HCT116 (cell line): Measurements from ENCODE around the gene MAP4. TPM values are rescaled to one million over a fixed set of nuclear protein-coding genes. Genes with fewer than 3 reads are reported as not detected.
A peak's percentile ranks its signal among the peaks of the same experiment; 100 is the strongest.

Experiments used
- ATAC-seq: fragments of 200-7000 bp; cut with Tn5 transposase; 2 replicates; pipeline ENCODE4 v1.9.1; 2020; ENCODE audit warnings: mild to moderate bottlenecking, moderate library complexity
- BruUV-seq: library from RNA; stranded (reverse); fragments of 400-500 nt; replicated peaks from 2 replicates; lab custom pipeline; 2021; lab: Mats Ljungman, UMichigan
- CTCF ChIA-PET: fragments of 300-600 bp; sonication (Branson Sonifier 250); formaldehyde crosslinking; loops from one replicate; lab custom pipeline; 2021; ENCODE audit warnings: antibody characterized with exemption; lab: Charles Lee
- POLR2A ChIA-PET: fragments of 300-600, 350-600 bp; sonication (Branson Sonifier 250); formaldehyde crosslinking; loops from one replicate; lab custom pipeline; 2021; ENCODE audit warnings: antibody characterized with exemption; lab: Charles Lee
- RAD21 ChIA-PET, 2 experiments: fragments of 300-600 bp; sonication (Branson Sonifier 250); formaldehyde crosslinking; loops; one replicate each; lab custom pipeline; 2023; ENCODE audit warnings: low total read pairs in 2 of 2; ENCODE audit not compliant: uncharacterized antibody in 2 of 2, unreplicated experiment in 2 of 2, low non-redundant PET in 1 of 2; lab: Charles Lee
- DNase-seq: peaks from one replicate; pipeline ENCODE4 v3.0.0-alpha.2; 2010; ENCODE audit warnings: low read depth, low spot score
- H2AFZ ChIP-seq: fragments of 200-600 bp; shearing (Covaris generic), sonication (generic); 2 replicates; pipeline ENCODE4 v1.6.1; 2017; ENCODE audit warnings: low read depth, mixed run types, mixed read lengths, antibody characterized with exemption, low read length; ENCODE audit not compliant: poor library complexity, severe bottlenecking
- H3K27ac ChIP-seq: 2 replicates; pipeline ENCODE4 v1.5.1; 2012; ENCODE audit warnings: low read depth, low read length
- H3K27me3 ChIP-seq: fragments of 200-600 bp; sonication (generic); 2 replicates; pipeline ENCODE4 v1.6.1; 2016; ENCODE audit warnings: mixed run types, low read length, mixed read lengths; ENCODE audit not compliant: insufficient read depth
- H3K36me3 ChIP-seq, 2 experiments: fragments of 200-500 bp in 1 of 2; fragments of 200-600 bp in 1 of 2; sonication (Bioruptor generic) in 1 of 2; sonication (generic) in 1 of 2; 2 replicates each; pipeline versions ENCODE4 v1.5.1 to v1.6.1; 2014 to 2016; ENCODE audit warnings: low read length in 2 of 2, inconsistent platforms in 1 of 2, mixed read lengths in 1 of 2, mixed run types in 1 of 2; ENCODE audit not compliant: insufficient read depth in 2 of 2, control insufficient read depth in 1 of 2
- H3K4me1 ChIP-seq, 2 experiments: fragments of 200-600 bp in 1 of 2; sonication (generic) in 1 of 2; 2 replicates each; pipeline versions ENCODE4 v1.5.1 to v1.6.1; 2012 to 2017; ENCODE audit warnings: low read length in 2 of 2, inconsistent platforms in 1 of 2, mild to moderate bottlenecking in 1 of 2, mixed read lengths in 1 of 2, mixed run types in 1 of 2, moderate library complexity in 1 of 2; ENCODE audit not compliant: insufficient read depth in 2 of 2, control insufficient read depth in 1 of 2
- H3K4me2 ChIP-seq: fragments of 200-600 bp; sonication (generic); 2 replicates; pipeline ENCODE4 v1.6.1; 2017; ENCODE audit warnings: mixed run types, low read length, mixed read lengths
- H3K4me3 ChIP-seq, 2 experiments: fragments of 200-600 bp in 1 of 2; sonication (generic) in 1 of 2; replicated peaks in 1 of 2; 2 replicates each; pipeline ENCODE4 v1.5.1; 2011 to 2016; ENCODE audit warnings: low read length in 2 of 2, control low read depth in 1 of 2, low read depth in 1 of 2, mild to moderate bottlenecking in 1 of 2, mixed read lengths in 1 of 2, mixed run types in 1 of 2
- H3K79me2 ChIP-seq: fragments of 200-600 bp; sonication (generic); 2 replicates; pipeline ENCODE4 v1.6.1; 2017; ENCODE audit warnings: mild to moderate bottlenecking, mixed run types, low read length, moderate library complexity, mixed read lengths; ENCODE audit not compliant: insufficient read depth
- H3K9ac ChIP-seq: fragments of 200-600 bp; sonication (generic); 2 replicates; pipeline ENCODE4 v1.6.1; 2016; ENCODE audit warnings: low read length, mixed read lengths
- H3K9me2 ChIP-seq: fragments of 200-600 bp; sonication (generic), shearing (Covaris generic); 2 replicates; pipeline ENCODE4 v1.6.1; 2017; ENCODE audit warnings: mixed run types, mild to moderate bottlenecking, moderate library complexity; ENCODE audit not compliant: insufficient read depth
- H3K9me3 ChIP-seq, 2 experiments: fragments of 200-500 bp in 1 of 2; fragments of 200-600 bp in 1 of 2; sonication (Bioruptor generic) in 1 of 2; sonication (generic) in 1 of 2; 2 replicates each; pipeline ENCODE4 v1.6.1; 2014 to 2017; ENCODE audit warnings: low read length in 2 of 2, mixed read lengths in 2 of 2, inconsistent platforms in 1 of 2, low read depth in 1 of 2, mild to moderate bottlenecking in 1 of 2, mixed run types in 1 of 2, moderate library complexity in 1 of 2; ENCODE audit not compliant: control insufficient read depth in 1 of 2, insufficient read depth in 1 of 2
- H4K20me1 ChIP-seq: fragments of 200-600 bp; sonication (generic), shearing (Covaris generic); 2 replicates; pipeline ENCODE4 v1.6.1; 2017; ENCODE audit warnings: mixed run types, mild to moderate bottlenecking, moderate library complexity; ENCODE audit not compliant: insufficient read depth
- CBX3 ChIP-seq: IDR thresholded peaks from 2 replicates; pipeline ENCODE4 v1.6.1; 2012; ENCODE audit warnings: low read depth
- CEBPB ChIP-seq: IDR thresholded peaks from 2 replicates; pipeline ENCODE4 v1.6.1; 2012; ENCODE audit warnings: low read depth
- ELF1 ChIP-seq: IDR thresholded peaks from 2 replicates; pipeline ENCODE4 v1.6.1; 2012; ENCODE audit warnings: low read depth, borderline replicate concordance
- EZH2phosphoT487 ChIP-seq: fragments of 200-600 bp; IDR thresholded peaks from 2 replicates; pipeline ENCODE4 v1.6.1; 2018; ENCODE audit warnings: antibody characterized with exemption, borderline replicate concordance
- MAX ChIP-seq: IDR thresholded peaks from 2 replicates; pipeline ENCODE4 v1.6.1; 2012
- POLR2A ChIP-seq: IDR thresholded peaks from 2 replicates; pipeline ENCODE4 v1.7.0; 2011; ENCODE audit warnings: borderline replicate concordance; ENCODE audit not compliant: insufficient read depth, insufficient read length; ENCODE audit errors: extremely low read depth
- RAD21 ChIP-seq: IDR thresholded peaks from 2 replicates; pipeline ENCODE4 v1.6.1; 2012; ENCODE audit warnings: low read depth, mild to moderate bottlenecking
- SIN3A ChIP-seq: IDR thresholded peaks from 2 replicates; pipeline ENCODE4 v1.6.1; 2012; ENCODE audit warnings: low read depth
- SP1 ChIP-seq: IDR thresholded peaks from 2 replicates; pipeline ENCODE4 v1.6.1; 2012; ENCODE audit warnings: low read depth
- ZFX ChIP-seq: fragments of 450-650 bp; IDR thresholded peaks from 2 replicates; pipeline ENCODE4 v1.6.1; 2017
- intact Hi-C: fragments of 100-400 bp; cut with micrococcal nuclease; formaldehyde crosslinking; loops from 2 replicates; pipeline ENCODE4 v1.10.0; 2022
- total RNA-seq: library from RNA; stranded (reverse); gene quantifications from one replicate; pipeline ENCODE4 v1.2.1, GENCODE V29; 2021; ENCODE audit not compliant: unreplicated experiment
- TF ChIP-seq, protein P1 (sequence below), 3 experiments: fragments of 200-600 bp in 1 of 3; sonication (generic) in 1 of 3; IDR thresholded peaks in 2 of 3; conservative IDR thresholded peaks in 1 of 3; 2 replicates each; pipeline ENCODE4 v1.5.1; 2012 to 2017; ENCODE audit warnings: low read depth in 2 of 3, low read length in 2 of 3, antibody characterized with exemption in 1 of 3, borderline replicate concordance in 1 of 3, control low read depth in 1 of 3, mild to moderate bottlenecking in 1 of 3, mixed read lengths in 1 of 3, mixed run types in 1 of 3, moderate library complexity in 1 of 3; ENCODE audit not compliant: insufficient read depth in 1 of 3
- TF ChIP-seq, protein P2 (sequence below): IDR thresholded peaks from 2 replicates; pipeline ENCODE4 v1.6.1; 2011; ENCODE audit warnings: mild to moderate bottlenecking, low read length, moderate library complexity; ENCODE audit not compliant: insufficient replicate concordance; ENCODE audit errors: extremely low read depth

MAP4 gene
- total RNA-seq, 1 experiment from 2014 or later = 200 TPM

- no peaks in the 10 kb centered on the region for H4K20me1 ChIP-seq
- no TSS peak for BruUV-seq
- ATAC-seq (peak; percentile 65; the same call in 1 of the 2 replicates), DNase-seq (no peak)
- H3K9ac ChIP-seq = no peak overlapping the region
- RAD21 ChIA-PET = interaction anchor here in 1 of 2 experiments (1.0 kb wide), 1 partner anchor 286 kb away, joined by 3 read pairs; no protein-coding TSS in a partner anchor
- POLR2A ChIA-PET = no interaction called here
- H3K4me1 ChIP-seq = no peaks in the 10 kb centered on the region
- no peaks in the 10 kb centered on the region for H3K79me2 ChIP-seq
- H2AFZ ChIP-seq = no peak overlapping the region
- TF ChIP-seq RAD21 (0 out of 2 replicates have a peak, but pooled peaks have one; percentile 11), ZFX (no peak), MAX (no peak), SIN3A (no peak)
- TF ChIP-seq, protein P1, sequence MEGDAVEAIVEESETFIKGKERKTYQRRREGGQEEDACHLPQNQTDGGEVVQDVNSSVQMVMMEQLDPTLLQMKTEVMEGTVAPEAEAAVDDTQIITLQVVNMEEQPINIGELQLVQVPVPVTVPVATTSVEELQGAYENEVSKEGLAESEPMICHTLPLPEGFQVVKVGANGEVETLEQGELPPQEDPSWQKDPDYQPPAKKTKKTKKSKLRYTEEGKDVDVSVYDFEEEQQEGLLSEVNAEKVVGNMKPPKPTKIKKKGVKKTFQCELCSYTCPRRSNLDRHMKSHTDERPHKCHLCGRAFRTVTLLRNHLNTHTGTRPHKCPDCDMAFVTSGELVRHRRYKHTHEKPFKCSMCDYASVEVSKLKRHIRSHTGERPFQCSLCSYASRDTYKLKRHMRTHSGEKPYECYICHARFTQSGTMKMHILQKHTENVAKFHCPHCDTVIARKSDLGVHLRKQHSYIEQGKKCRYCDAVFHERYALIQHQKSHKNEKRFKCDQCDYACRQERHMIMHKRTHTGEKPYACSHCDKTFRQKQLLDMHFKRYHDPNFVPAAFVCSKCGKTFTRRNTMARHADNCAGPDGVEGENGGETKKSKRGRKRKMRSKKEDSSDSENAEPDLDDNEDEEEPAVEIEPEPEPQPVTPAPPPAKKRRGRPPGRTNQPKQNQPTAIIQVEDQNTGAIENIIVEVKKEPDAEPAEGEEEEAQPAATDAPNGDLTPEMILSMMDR (IDR thresholded peaks at IDR 0.05 in 2 of 3, conservative IDR thresholded peaks at IDR 0.05 in 1 of 3; ENCODE audit: borderline replicate concordance in 1 of 3, insufficient read depth in 1 of 3, low read depth in 2 of 3, low read length in 2 of 3) = peak in 1 of 3 experiments; percentile 28; a peak in 1 of 6 replicates
- H3K9me3 ChIP-seq = no peaks in the 10 kb centered on the region
- H3K4me2 ChIP-seq = no peak overlapping the region
- no peaks in the 10 kb centered on the region for H3K27me3 ChIP-seq
- peaks cover 18 to 33% of the 10 kb centered on the region in 2 experiments; a peak in 3 of 4 replicates for H3K36me3 ChIP-seq
- intact Hi-C loops = no loop called here
- H3K27ac ChIP-seq = no peak overlapping the region
- no peaks in the 10 kb centered on the region for H3K9me2 ChIP-seq
- CTCF ChIA-PET = interaction anchor here (1.1 to 1.3 kb wide), 2 partner anchors 286 to 293 kb away, joined by 5 to 10 read pairs; no protein-coding TSS in a partner anchor
- no peak overlapping the region for H3K4me3 ChIP-seq
These were observed 151.0 kb downstream of the MAP4 start for GRCh38 chr3:47865192-47865591.

- Histone ChIP-seq H3K79me2 (no peaks in the 10 kb centered on the region), H3K9ac (no peak overlapping the region), H4K20me1 (no peaks in the 10 kb centered on the region), H3K9me2 (no peaks in the 10 kb centered on the region), H3K4me2 (no peak overlapping the region), H2AFZ (no peak overlapping the region), H3K36me3 (peaks cover 7 to 17% of the 10 kb centered on the region in 2 experiments; a peak in 2 of 4 replicates), H3K9me3 (no peaks in the 10 kb centered on the region), H3K4me3 (no peak overlapping the region), H3K27me3 (no peaks in the 10 kb centered on the region), H3K27ac (no peak overlapping the region), H3K4me1 (no peaks in the 10 kb centered on the region)
- POLR2A ChIA-PET = no interaction called here
- ATAC-seq (no peak), DNase-seq (no peak)
- CTCF ChIA-PET = no interaction called here
- no TSS peak for BruUV-seq
- RAD21 ChIA-PET = no interaction called here
- intact Hi-C loops = no loop called here
- TF ChIP-seq ELF1 = no peak
- TF ChIP-seq, protein P2, sequence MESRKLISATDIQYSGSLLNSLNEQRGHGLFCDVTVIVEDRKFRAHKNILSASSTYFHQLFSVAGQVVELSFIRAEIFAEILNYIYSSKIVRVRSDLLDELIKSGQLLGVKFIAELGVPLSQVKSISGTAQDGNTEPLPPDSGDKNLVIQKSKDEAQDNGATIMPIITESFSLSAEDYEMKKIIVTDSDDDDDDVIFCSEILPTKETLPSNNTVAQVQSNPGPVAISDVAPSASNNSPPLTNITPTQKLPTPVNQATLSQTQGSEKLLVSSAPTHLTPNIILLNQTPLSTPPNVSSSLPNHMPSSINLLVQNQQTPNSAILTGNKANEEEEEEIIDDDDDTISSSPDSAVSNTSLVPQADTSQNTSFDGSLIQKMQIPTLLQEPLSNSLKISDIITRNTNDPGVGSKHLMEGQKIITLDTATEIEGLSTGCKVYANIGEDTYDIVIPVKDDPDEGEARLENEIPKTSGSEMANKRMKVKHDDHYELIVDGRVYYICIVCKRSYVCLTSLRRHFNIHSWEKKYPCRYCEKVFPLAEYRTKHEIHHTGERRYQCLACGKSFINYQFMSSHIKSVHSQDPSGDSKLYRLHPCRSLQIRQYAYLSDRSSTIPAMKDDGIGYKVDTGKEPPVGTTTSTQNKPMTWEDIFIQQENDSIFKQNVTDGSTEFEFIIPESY = no peak
- no peak for TF ChIP-seq CEBPB
- no peak for TF ChIP-seq ZFX
- TF ChIP-seq, protein P1 (IDR thresholded peaks at IDR 0.05 in 2 of 3, conservative IDR thresholded peaks at IDR 0.05 in 1 of 3; ENCODE audit: borderline replicate concordance in 1 of 3, insufficient read depth in 1 of 3, low read depth in 2 of 3, low read length in 2 of 3) = no peak
- TF ChIP-seq SP1 = no peak
- TF ChIP-seq CBX3 = no peak
- no peak for TF ChIP-seq EZH2phosphoT487
- no peak for TF ChIP-seq POLR2A
These were observed 152.7 kb downstream of the MAP4 start for GRCh38 chr3:47863391-47864128.
